Lower leg skin (tissue), 3 donors: ENCODE results near the gene NPIPA1.
"Not testable (repeated sequence)": the region's sequence is repeated elsewhere in the genome, so short reads cannot be mapped to it uniquely, and the experiment has no call there.

Source experiments
- POLR2A ChIP-seq, 2 donors: fragments of 450-650 bp; IDR thresholded peaks; one replicate each; pipeline ENCODE4 v1.6.1; 2016 to 2017; ENCODE audit warnings: antibody characterized with exemption in 2 of 2, mild to moderate bottlenecking in 1 of 2, moderate library complexity in 1 of 2
- TF ChIP-seq, protein P1 (sequence below), 3 donors: fragments of 450-650 bp; IDR thresholded peaks; one replicate each; pipeline ENCODE4 v1.5.1; 2016; ENCODE audit warnings: antibody characterized with exemption in 3 of 3, mild to moderate bottlenecking in 3 of 3, moderate library complexity in 2 of 3

DNA sequence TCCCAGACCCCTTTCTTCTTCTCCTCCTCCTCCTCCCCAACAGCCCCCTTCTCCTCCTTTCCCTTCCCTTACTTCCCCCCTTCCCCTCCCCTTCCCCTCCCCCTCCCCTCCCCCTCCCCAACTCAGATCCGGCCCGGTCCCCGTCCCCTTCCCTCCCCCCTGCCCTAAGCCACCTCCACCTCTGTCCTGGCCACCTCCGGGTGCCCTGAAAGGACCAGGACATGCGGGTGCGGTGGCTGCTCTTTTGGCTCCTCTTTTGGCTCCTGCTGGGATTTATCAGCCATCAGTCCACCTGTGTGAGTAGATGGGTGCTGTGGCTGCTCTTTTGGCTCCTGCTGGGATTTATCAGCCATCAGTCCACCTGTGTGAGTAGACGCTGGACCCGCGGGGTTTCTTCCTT, 751 bp downstream of the NPIPA1 start:
- TF ChIP-seq POLR2A (IDR thresholded peaks at IDR 0.05) = not testable (repeated sequence)
- TF ChIP-seq, protein P1, sequence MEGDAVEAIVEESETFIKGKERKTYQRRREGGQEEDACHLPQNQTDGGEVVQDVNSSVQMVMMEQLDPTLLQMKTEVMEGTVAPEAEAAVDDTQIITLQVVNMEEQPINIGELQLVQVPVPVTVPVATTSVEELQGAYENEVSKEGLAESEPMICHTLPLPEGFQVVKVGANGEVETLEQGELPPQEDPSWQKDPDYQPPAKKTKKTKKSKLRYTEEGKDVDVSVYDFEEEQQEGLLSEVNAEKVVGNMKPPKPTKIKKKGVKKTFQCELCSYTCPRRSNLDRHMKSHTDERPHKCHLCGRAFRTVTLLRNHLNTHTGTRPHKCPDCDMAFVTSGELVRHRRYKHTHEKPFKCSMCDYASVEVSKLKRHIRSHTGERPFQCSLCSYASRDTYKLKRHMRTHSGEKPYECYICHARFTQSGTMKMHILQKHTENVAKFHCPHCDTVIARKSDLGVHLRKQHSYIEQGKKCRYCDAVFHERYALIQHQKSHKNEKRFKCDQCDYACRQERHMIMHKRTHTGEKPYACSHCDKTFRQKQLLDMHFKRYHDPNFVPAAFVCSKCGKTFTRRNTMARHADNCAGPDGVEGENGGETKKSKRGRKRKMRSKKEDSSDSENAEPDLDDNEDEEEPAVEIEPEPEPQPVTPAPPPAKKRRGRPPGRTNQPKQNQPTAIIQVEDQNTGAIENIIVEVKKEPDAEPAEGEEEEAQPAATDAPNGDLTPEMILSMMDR (IDR thresholded peaks at IDR 0.05) = not testable (repeated sequence)
